Gastrocnemius medialis (tissue), 4 donors: Measurements from ENCODE around the gene PLCH1.

Experiments
- CTCF ChIP-seq, 5 experiments: fragments of 450-650 bp in 3 of 5; fragments of 200-600 bp in 2 of 5; sonication (generic) in 2 of 5; IDR thresholded peaks in 4 of 5; conservative IDR thresholded peaks in 1 of 5; 1 replicate in 4 of 5; 2 replicates in 1 of 5; pipeline ENCODE4 v1.5.1; 2016 to 2019; ENCODE audit warnings: antibody characterized with exemption in 5 of 5, mild to moderate bottlenecking in 3 of 5, moderate library complexity in 3 of 5
- POLR2A ChIP-seq, 2 donors: fragments of 450-650 bp; IDR thresholded peaks; one replicate each; pipeline ENCODE4 v1.6.1; 2017; ENCODE audit warnings: antibody characterized with exemption in 2 of 2, mild to moderate bottlenecking in 2 of 2, moderate library complexity in 2 of 2

GRCh38 chr3:155504682-155505081, 240.2 kb downstream of the PLCH1 start:
- TF ChIP-seq CTCF (IDR thresholded peaks at IDR 0.05 in 4 of 5, conservative IDR thresholded peaks at IDR 0.05 in 1 of 5) (no peak), POLR2A (IDR thresholded peaks at IDR 0.05) (no peak)
